Left ventricle myocardium inferior (tissue), 1 donor: ENCODE measurements around the gene UNC13A. TPM values are rescaled to one million over a fixed set of nuclear protein-coding genes. Genes with fewer than 3 reads are reported as not detected.

Experiments used
- DNase-seq: peaks from one replicate; pipeline ENCODE4 v3.0.0-alpha.2; 2020
- H3K27ac ChIP-seq: fragments of 200-600 bp; replicated peaks from 2 replicates; pipeline ENCODE4 v1.8.0; 2021
- H3K27me3 ChIP-seq: fragments of 200-600 bp; 2 replicates; pipeline ENCODE4 v1.8.0; 2021; ENCODE audit warnings: low read depth
- H3K36me3 ChIP-seq: fragments of 200-600 bp; 2 replicates; pipeline ENCODE4 v1.8.0; 2021
- H3K4me1 ChIP-seq: fragments of 200-600 bp; 2 replicates; pipeline ENCODE4 v1.8.0; 2021
- H3K4me3 ChIP-seq: fragments of 200-600 bp; 2 replicates; pipeline ENCODE4 v1.8.0; 2021; ENCODE audit warnings: mild to moderate bottlenecking, moderate library complexity
- H3K9me3 ChIP-seq: fragments of 200-600 bp; replicated peaks from 2 replicates; pipeline ENCODE4 v1.8.0; 2021
- intact Hi-C: fragments of 100-400 bp; cut with micrococcal nuclease; formaldehyde crosslinking; loops from one replicate; pipeline ENCODE4 v1.11.0; 2022
- total RNA-seq: library from RNA; stranded (reverse); fragmentation: NEBNext Ultra II Directional; extraction: Animal tissue kit (Norgen Biotek cat#: 25700); gene quantifications from one replicate; pipeline ENCODE4 v1.2.1, GENCODE V29; 2021
- TF ChIP-seq, protein P1 (sequence below): fragments of 200-600 bp; IDR thresholded peaks from 2 replicates; pipeline ENCODE4 v1.8.0; 2021; ENCODE audit warnings: antibody characterized with exemption, mild to moderate bottlenecking, borderline replicate concordance
- donor health status: DM: no; HTN: yes; CAD: no; lungs with severe emphysema.

UNC13A gene
- total RNA-seq, 1 donor from 2014 or later: 0.05 TPM

- no peak for DNase-seq
- Histone ChIP-seq H3K4me3 (no peak overlapping the region), H3K27me3 (peaks cover 2% of the 10 kb centered on the region), H3K9me3 (peaks cover 13% of the 10 kb centered on the region), H3K36me3 (no peaks in the 10 kb centered on the region), H3K27ac (no peak overlapping the region), H3K4me1 (no peaks in the 10 kb centered on the region)
- intact Hi-C loops: no loop called here
- TF ChIP-seq, protein P1, sequence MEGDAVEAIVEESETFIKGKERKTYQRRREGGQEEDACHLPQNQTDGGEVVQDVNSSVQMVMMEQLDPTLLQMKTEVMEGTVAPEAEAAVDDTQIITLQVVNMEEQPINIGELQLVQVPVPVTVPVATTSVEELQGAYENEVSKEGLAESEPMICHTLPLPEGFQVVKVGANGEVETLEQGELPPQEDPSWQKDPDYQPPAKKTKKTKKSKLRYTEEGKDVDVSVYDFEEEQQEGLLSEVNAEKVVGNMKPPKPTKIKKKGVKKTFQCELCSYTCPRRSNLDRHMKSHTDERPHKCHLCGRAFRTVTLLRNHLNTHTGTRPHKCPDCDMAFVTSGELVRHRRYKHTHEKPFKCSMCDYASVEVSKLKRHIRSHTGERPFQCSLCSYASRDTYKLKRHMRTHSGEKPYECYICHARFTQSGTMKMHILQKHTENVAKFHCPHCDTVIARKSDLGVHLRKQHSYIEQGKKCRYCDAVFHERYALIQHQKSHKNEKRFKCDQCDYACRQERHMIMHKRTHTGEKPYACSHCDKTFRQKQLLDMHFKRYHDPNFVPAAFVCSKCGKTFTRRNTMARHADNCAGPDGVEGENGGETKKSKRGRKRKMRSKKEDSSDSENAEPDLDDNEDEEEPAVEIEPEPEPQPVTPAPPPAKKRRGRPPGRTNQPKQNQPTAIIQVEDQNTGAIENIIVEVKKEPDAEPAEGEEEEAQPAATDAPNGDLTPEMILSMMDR: no peak
Observed at GRCh38 chr19:17669419-17669818, 18.7 kb downstream of the UNC13A start.

- Histone ChIP-seq H3K27me3 (no peaks in the 10 kb centered on the region), H3K36me3 (no peaks in the 10 kb centered on the region), H3K9me3 (peaks cover 20% of the 10 kb centered on the region), H3K27ac (no peak overlapping the region), H3K4me3 (no peak overlapping the region), H3K4me1 (no peaks in the 10 kb centered on the region)
- no peak for DNase-seq
- intact Hi-C loops: no loop called here
- TF ChIP-seq, protein P1: no peak
Observed at GRCh38 chr19:17665058-17665457, 23.1 kb downstream of the UNC13A start.

DNA sequence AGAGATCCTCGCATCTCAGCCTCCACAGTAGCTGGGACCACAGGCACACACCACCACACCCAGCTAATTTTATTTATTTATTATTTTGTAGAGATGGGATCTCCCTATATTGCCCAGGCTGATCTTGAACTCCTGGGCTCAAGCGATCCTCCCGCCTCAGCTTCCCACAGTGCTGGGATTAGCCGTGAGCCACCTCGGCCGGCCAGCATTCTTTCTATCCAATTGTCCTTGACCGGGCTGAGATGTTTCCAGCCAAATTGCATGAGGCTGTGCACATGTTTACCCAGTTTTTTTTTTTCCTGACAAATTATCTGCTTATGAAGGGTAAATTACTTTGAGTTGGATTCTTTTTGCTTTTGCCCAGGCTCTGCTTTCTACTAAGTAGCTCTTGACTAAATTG, 28.2 kb downstream of the UNC13A start:
- peaks cover 13% of the 10 kb centered on the region for H3K9me3 ChIP-seq
- H3K27me3 ChIP-seq: peaks cover 3% of the 10 kb centered on the region
- H3K27ac ChIP-seq: no peak overlapping the region
- H3K36me3 ChIP-seq: no peaks in the 10 kb centered on the region
- TF ChIP-seq, protein P1: no peak
- no peak overlapping the region for H3K4me3 ChIP-seq
- no peaks in the 10 kb centered on the region for H3K4me1 ChIP-seq
- DNase-seq: no peak
- intact Hi-C loops: no loop called here

- H3K4me1 ChIP-seq: no peaks in the 10 kb centered on the region
- peaks cover 11% of the 10 kb centered on the region for H3K9me3 ChIP-seq
- TF ChIP-seq, protein P1: no peak
- no peak overlapping the region for H3K27ac ChIP-seq
- no peak overlapping the region for H3K4me3 ChIP-seq
- intact Hi-C loops: no loop called here
- peaks cover 3% of the 10 kb centered on the region for H3K27me3 ChIP-seq
- no peak for DNase-seq
- H3K36me3 ChIP-seq: no peaks in the 10 kb centered on the region
Observed at GRCh38 chr19:17658666-17659065, 29.5 kb downstream of the UNC13A start.

DNA sequence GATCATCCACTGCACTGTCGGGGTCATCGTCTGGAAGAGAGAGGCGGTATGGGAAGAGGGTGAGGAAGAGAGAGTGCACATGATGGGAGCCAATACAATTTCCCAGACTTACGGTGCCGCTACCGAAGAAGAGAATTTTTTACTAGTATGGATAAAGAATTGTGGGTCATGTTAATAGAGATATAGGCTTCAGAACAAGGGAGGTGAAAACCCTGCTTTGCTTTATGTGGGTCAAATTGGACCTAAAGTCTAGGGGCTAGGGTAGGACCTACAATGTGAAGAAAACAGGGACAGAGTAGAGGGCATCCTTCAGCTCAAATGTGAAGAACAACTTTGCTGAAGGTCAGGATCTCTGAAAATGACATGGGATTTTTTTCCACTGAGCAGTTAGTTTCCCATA, 29.9 kb downstream of the UNC13A start:
- Histone ChIP-seq H3K4me1 (no peaks in the 10 kb centered on the region), H3K4me3 (no peak overlapping the region), H3K9me3 (peaks cover 13% of the 10 kb centered on the region), H3K27ac (no peak overlapping the region), H3K36me3 (no peaks in the 10 kb centered on the region), H3K27me3 (peaks cover 3% of the 10 kb centered on the region)
- TF ChIP-seq, protein P1: no peak
- intact Hi-C loops: no loop called here
- no peak for DNase-seq

DNA sequence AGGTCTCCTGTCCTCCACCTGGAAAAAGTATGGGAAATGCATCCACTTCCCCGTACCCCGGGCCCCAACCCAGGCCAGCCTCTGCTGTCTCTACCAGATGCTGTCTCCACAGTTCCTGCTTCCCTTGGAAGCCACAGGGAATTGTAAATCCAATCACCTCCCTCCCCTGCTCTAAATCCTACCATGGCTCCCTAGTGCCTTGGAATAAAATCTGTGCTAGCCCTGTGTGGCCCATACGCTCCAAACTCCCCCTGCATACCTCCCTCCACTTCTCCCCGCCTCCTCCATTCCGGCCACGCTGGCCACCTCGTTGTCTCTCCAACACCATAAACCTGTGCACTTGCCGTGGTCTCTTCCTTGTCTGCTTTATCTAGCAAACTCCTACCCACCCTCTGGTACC, 31.2 kb downstream of the UNC13A start:
- Histone ChIP-seq H3K27ac (no peak overlapping the region), H3K27me3 (peaks cover 3% of the 10 kb centered on the region), H3K4me3 (no peak overlapping the region), H3K4me1 (no peaks in the 10 kb centered on the region), H3K9me3 (peaks cover 13% of the 10 kb centered on the region), H3K36me3 (no peaks in the 10 kb centered on the region)
- intact Hi-C loops: no loop called here
- TF ChIP-seq, protein P1: no peak
- DNase-seq: no peak
